Testis (tissue), 2 donors: ENCODE measurements around the gene OR7A5.

Experiments used
- CTCF ChIP-seq, 3 experiments: fragments of 450-650 bp in 2 of 3; fragments of 200-600 bp in 1 of 3; sonication (generic) in 1 of 3; IDR thresholded peaks; one replicate each; pipeline ENCODE4 v1.5.1; 2016 to 2019; ENCODE audit warnings: antibody characterized with exemption in 3 of 3, mild to moderate bottlenecking in 2 of 3, moderate library complexity in 1 of 3
- POLR2A ChIP-seq: fragments of 450-650 bp; IDR thresholded peaks from one replicate; pipeline ENCODE4 v1.6.1; 2017; ENCODE audit warnings: antibody characterized with exemption, mild to moderate bottlenecking, moderate library complexity

GRCh38 chr19:14782626-14783409 is 52.2 kb downstream of the OR7A5 start:
- TF ChIP-seq POLR2A: no peak
- no peak for TF ChIP-seq CTCF (IDR thresholded peaks at IDR 0.05)
